Vagina (tissue), 2 donors: ENCODE measurements around the gene CCL11. TPM values are rescaled to one million over a fixed set of nuclear protein-coding genes. Genes with fewer than 3 reads are reported as not detected.

ENCODE experiments used
- DNase-seq, 2 donors: peaks; one replicate each; pipeline ENCODE4 v3.0.0-alpha.2; 2017; ENCODE audit errors: extremely low spot score in 2 of 2
- H3K27ac ChIP-seq: fragments of 200-600 bp; sonication (generic); one replicate; pipeline ENCODE4 v1.5.1; 2019
- H3K27me3 ChIP-seq: fragments of 200-600 bp; sonication (generic); one replicate; pipeline ENCODE4 v1.5.1; 2019
- H3K36me3 ChIP-seq, 2 donors: fragments of 200-600 bp; sonication (generic); one replicate each; pipeline ENCODE4 v1.5.1; 2017 to 2019
- H3K4me1 ChIP-seq: fragments of 200-600 bp; sonication (generic); one replicate; pipeline ENCODE4 v1.5.1; 2019
- H3K4me3 ChIP-seq, 2 donors: fragments of 200-600 bp; sonication (generic); 1 replicate in 1 of 2; 2 replicates in 1 of 2; pipeline ENCODE4 v1.5.1; 2016 to 2019
- H3K9me3 ChIP-seq: fragments of 200-600 bp; sonication (generic); one replicate; pipeline ENCODE4 v1.5.1; 2019
- POLR2A ChIP-seq, 2 donors: fragments of 450-650 bp; IDR thresholded peaks; one replicate each; pipeline ENCODE4 v1.6.1; 2017; ENCODE audit warnings: antibody characterized with exemption in 2 of 2, mild to moderate bottlenecking in 2 of 2, moderate library complexity in 2 of 2
- POLR2AphosphoS5 ChIP-seq, 2 donors: sonication (generic); formaldehyde crosslinking; IDR thresholded peaks; one replicate each; pipeline ENCODE4 v1.9.0; 2017; ENCODE audit warnings: antibody characterized with exemption in 2 of 2, mild to moderate bottlenecking in 2 of 2, low read depth in 1 of 2; ENCODE audit not compliant: insufficient read depth in 1 of 2
- intact Hi-C: fragments of 100-400 bp; cut with DNase I; formaldehyde crosslinking; loops from one replicate; pipeline ENCODE4 v1.15.1; 2023
- total RNA-seq: library from RNA; depleted of rRNA; stranded (reverse); fragments of >200 nt; gene quantifications from one replicate; pipeline ENCODE4 v1.2.3, GENCODE V29; 2016
- TF ChIP-seq, protein P1 (sequence below), 3 experiments: fragments of 450-650 bp in 2 of 3; fragments of 200-600 bp in 1 of 3; sonication (generic) in 1 of 3; IDR thresholded peaks; one replicate each; pipeline ENCODE4 v1.5.1; 2017 to 2019; ENCODE audit warnings: antibody characterized with exemption in 3 of 3, mild to moderate bottlenecking in 2 of 3, moderate library complexity in 2 of 3

The CCL11 gene
- total RNA-seq, 1 donor from 2014 or later: 1.2 TPM

DNA sequence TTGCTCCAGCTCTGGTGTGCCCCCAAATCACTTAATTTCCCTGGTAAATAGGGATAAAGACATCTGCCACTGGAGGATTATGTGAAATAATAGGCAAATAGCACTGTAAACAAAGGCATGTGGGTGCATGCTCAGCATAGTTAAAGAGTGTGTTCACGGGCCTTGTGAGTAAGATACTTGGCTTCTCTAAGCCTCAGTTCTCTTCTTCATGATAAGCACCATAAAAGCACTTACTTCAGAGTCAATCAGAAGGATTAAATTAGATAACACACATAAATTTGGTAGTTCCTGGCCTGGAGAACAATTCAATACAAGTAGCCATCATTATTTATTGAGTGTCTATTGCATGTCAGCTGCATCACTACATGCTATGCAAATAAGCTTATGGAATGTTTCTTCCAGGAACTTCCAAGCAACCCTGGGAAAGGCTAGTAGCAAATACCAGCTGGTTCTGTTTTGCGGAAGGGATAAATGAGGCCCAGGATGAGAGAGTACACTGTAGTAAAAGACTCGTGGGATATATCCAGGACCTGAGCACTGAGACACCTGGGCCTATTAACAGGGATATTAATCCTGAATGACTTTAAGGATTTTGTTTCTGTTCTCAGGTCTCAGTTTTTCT lies 14.5 kb downstream of the CCL11 start:
- no peaks in the 10 kb centered on the region for H3K36me3 ChIP-seq
- H3K27me3 ChIP-seq: no peaks in the 10 kb centered on the region
- H3K4me1 ChIP-seq: peaks cover 25% of the 10 kb centered on the region
- TF ChIP-seq POLR2A (IDR thresholded peaks at IDR 0.05): no peak
- TF ChIP-seq, protein P1, sequence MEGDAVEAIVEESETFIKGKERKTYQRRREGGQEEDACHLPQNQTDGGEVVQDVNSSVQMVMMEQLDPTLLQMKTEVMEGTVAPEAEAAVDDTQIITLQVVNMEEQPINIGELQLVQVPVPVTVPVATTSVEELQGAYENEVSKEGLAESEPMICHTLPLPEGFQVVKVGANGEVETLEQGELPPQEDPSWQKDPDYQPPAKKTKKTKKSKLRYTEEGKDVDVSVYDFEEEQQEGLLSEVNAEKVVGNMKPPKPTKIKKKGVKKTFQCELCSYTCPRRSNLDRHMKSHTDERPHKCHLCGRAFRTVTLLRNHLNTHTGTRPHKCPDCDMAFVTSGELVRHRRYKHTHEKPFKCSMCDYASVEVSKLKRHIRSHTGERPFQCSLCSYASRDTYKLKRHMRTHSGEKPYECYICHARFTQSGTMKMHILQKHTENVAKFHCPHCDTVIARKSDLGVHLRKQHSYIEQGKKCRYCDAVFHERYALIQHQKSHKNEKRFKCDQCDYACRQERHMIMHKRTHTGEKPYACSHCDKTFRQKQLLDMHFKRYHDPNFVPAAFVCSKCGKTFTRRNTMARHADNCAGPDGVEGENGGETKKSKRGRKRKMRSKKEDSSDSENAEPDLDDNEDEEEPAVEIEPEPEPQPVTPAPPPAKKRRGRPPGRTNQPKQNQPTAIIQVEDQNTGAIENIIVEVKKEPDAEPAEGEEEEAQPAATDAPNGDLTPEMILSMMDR (IDR thresholded peaks at IDR 0.05): no peak
- no peak for TF ChIP-seq POLR2AphosphoS5 (IDR thresholded peaks at IDR 0.05; ENCODE audit: insufficient read depth in 1 of 2, low read depth in 1 of 2)
- H3K9me3 ChIP-seq: no peaks in the 10 kb centered on the region
- no peak overlapping the region for H3K4me3 ChIP-seq
- peak overlapping the region; percentile 30 for H3K27ac ChIP-seq
- no peak for DNase-seq
- intact Hi-C loops: loop anchor here (10.0 kb wide), 1 partner anchor 975 kb away; no protein-coding TSS in a partner anchor

DNA sequence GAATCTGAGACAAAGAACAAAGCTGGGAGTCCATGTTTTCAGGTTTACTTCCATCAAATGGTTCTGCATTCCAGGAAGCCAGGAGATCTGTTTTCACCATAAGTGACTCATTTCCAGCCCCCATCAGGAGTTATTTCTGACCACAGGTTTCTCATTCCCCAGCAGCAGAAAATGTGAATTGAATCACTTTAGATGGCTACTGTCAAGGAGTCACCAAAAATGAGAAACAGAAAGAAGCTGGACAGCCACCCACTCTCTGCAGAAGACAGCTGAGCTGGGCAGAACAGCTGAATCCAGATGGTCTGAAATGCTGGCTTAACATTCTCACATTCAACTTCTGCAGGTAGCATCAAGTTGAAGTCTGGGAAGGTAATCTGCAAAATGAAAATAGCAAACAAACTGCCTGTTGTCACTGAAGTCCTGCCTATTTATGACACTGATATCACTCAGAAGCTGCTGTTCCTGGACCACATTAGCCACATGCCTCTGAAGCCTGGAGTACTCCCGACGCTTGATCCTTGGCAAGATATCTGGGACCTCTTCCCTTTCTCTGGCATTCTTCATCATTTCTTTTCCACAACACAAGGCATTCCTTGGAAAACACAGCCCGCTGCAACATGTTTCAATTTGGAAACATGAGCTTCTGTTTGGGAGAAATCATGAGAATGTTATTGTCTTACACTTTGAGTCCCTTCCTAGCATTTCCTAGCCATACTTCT lies 15.3 kb downstream of the CCL11 start:
- Histone ChIP-seq H3K4me1 (peaks cover 25% of the 10 kb centered on the region), H3K27ac (peak overlapping the region; percentile 30), H3K9me3 (no peaks in the 10 kb centered on the region), H3K36me3 (no peaks in the 10 kb centered on the region), H3K4me3 (no peak overlapping the region), H3K27me3 (no peaks in the 10 kb centered on the region)
- no peak for TF ChIP-seq POLR2AphosphoS5 (IDR thresholded peaks at IDR 0.05; ENCODE audit: insufficient read depth in 1 of 2, low read depth in 1 of 2)
- TF ChIP-seq POLR2A (IDR thresholded peaks at IDR 0.05): no peak
- TF ChIP-seq, protein P1 (IDR thresholded peaks at IDR 0.05): no peak
- DNase-seq: no peak
- intact Hi-C loops: no loop called here

- intact Hi-C loops: no loop called here
Observed at GRCh38 chr17:34301986-34302385, 16.4 kb downstream of the CCL11 start.

DNA sequence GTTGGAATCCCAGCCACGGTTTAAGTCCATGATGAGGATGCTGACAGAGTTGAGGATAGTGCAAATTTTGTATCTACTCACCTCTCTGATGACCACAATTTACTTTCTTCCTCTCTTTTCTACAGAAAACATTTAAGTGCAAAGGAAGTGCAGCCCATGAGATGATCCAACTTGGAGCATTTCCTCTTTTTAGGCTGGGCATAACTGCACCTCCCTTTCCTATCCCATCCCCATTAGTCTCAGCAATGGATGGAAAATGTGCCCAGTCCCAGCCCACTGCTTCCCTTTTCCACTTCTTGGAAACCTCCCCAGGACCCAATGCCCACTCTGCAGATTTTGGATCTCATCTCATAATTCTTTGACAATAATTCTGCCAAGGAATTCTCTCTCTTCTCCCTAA lies 17.1 kb downstream of the CCL11 start:
- Histone ChIP-seq H3K36me3 (no peaks in the 10 kb centered on the region), H3K27ac (no peak overlapping the region), H3K27me3 (no peaks in the 10 kb centered on the region), H3K4me3 (no peak overlapping the region), H3K9me3 (no peaks in the 10 kb centered on the region), H3K4me1 (peaks cover 39% of the 10 kb centered on the region)
- no peak for TF ChIP-seq POLR2A (IDR thresholded peaks at IDR 0.05)
- TF ChIP-seq, protein P1 (IDR thresholded peaks at IDR 0.05): no peak
- TF ChIP-seq POLR2AphosphoS5 (IDR thresholded peaks at IDR 0.05; ENCODE audit: insufficient read depth in 1 of 2, low read depth in 1 of 2): no peak
- intact Hi-C loops: no loop called here
- no peak for DNase-seq

More at GRCh38 chr17:34301986-34302385, 16.4 kb downstream of the CCL11 start:
- no peaks in the 10 kb centered on the region for H3K27me3 ChIP-seq
- H3K27ac ChIP-seq: no peak overlapping the region
- DNase-seq: no peak
- H3K9me3 ChIP-seq: no peaks in the 10 kb centered on the region
- H3K4me1 ChIP-seq: peaks cover 34% of the 10 kb centered on the region
- H3K36me3 ChIP-seq: no peaks in the 10 kb centered on the region
- no peak overlapping the region for H3K4me3 ChIP-seq
- TF ChIP-seq POLR2AphosphoS5 (IDR thresholded peaks at IDR 0.05; ENCODE audit: insufficient read depth in 1 of 2, low read depth in 1 of 2): no peak
- TF ChIP-seq, protein P1 (IDR thresholded peaks at IDR 0.05): no peak
- TF ChIP-seq POLR2A (IDR thresholded peaks at IDR 0.05): no peak

- H3K4me3 ChIP-seq: no peak overlapping the region
- peak in 1 of 2 donors; percentile 27 for DNase-seq
- H3K9me3 ChIP-seq: no peaks in the 10 kb centered on the region
- TF ChIP-seq POLR2A (IDR thresholded peaks at IDR 0.05) (no peak), POLR2AphosphoS5 (IDR thresholded peaks at IDR 0.05; ENCODE audit: insufficient read depth in 1 of 2, low read depth in 1 of 2) (no peak)
- TF ChIP-seq, protein P1 (IDR thresholded peaks at IDR 0.05): no peak
- H3K4me1 ChIP-seq: peaks cover 41% of the 10 kb centered on the region
- no peaks in the 10 kb centered on the region for H3K27me3 ChIP-seq
- no peak overlapping the region for H3K27ac ChIP-seq
- intact Hi-C loops: no loop called here
- no peaks in the 10 kb centered on the region for H3K36me3 ChIP-seq
Observed at GRCh38 chr17:34303606-34304005, 18.1 kb downstream of the CCL11 start.
